ENCODE measurements around the gene PNLIP.

PNLIP gene

DNA sequence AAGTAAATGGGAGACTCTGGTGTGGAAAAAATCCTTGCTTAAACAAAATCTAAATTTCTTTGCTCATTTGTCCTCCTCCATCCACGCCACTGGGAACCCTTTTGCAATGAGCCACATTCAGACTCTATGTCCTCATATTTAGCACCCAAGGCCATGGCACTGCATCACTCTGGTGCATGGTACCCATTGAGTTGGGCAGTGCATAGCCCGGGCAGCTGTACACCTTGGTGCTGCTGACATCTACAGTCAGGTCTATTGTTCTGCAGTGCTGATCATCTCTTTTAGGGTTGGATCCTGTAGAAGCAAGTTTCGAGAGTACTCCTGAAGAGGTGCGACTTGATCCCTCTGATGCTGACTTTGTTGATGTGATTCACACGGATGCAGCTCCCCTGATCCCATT, 51.8 kb downstream of the PNLIP start:
- H3K27ac ChIP-seq (replicated peaks): no peak overlapping the region

GRCh38 chr10:116598329-116598728, 52.6 kb downstream of the PNLIP start:
- DNase-seq (ENCODE audit: low read depth in 1 of 2, low spot score in 1 of 2): no peak
- Histone ChIP-seq H3K4me3 (replicated peaks; ENCODE audit: insufficient read depth, low read length) (no peak overlapping the region), H3K27me3 (ENCODE audit: insufficient read depth, poor library complexity, severe bottlenecking) (no peaks in the 10 kb centered on the region), H3K27ac (replicated peaks) (no peak overlapping the region)
- TF ChIP-seq POLR2AphosphoS5 (IDR thresholded peaks at IDR 0.05; ENCODE audit: low read depth) (no peak), GABPA (IDR thresholded peaks at IDR 0.05; ENCODE audit: low read depth) (no peak)

More for the DNA sequence above, 51.8 kb downstream of the PNLIP start:
- no peak overlapping the region for H3K4me3 ChIP-seq (replicated peaks; ENCODE audit: insufficient read depth, low read length)
- no peak for DNase-seq (ENCODE audit: low read depth in 1 of 2, low spot score in 1 of 2)
- H3K27me3 ChIP-seq (ENCODE audit: insufficient read depth, poor library complexity, severe bottlenecking): no peaks in the 10 kb centered on the region
- TF ChIP-seq, protein P1, sequence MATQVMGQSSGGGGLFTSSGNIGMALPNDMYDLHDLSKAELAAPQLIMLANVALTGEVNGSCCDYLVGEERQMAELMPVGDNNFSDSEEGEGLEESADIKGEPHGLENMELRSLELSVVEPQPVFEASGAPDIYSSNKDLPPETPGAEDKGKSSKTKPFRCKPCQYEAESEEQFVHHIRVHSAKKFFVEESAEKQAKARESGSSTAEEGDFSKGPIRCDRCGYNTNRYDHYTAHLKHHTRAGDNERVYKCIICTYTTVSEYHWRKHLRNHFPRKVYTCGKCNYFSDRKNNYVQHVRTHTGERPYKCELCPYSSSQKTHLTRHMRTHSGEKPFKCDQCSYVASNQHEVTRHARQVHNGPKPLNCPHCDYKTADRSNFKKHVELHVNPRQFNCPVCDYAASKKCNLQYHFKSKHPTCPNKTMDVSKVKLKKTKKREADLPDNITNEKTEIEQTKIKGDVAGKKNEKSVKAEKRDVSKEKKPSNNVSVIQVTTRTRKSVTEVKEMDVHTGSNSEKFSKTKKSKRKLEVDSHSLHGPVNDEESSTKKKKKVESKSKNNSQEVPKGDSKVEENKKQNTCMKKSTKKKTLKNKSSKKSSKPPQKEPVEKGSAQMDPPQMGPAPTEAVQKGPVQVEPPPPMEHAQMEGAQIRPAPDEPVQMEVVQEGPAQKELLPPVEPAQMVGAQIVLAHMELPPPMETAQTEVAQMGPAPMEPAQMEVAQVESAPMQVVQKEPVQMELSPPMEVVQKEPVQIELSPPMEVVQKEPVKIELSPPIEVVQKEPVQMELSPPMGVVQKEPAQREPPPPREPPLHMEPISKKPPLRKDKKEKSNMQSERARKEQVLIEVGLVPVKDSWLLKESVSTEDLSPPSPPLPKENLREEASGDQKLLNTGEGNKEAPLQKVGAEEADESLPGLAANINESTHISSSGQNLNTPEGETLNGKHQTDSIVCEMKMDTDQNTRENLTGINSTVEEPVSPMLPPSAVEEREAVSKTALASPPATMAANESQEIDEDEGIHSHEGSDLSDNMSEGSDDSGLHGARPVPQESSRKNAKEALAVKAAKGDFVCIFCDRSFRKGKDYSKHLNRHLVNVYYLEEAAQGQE (IDR thresholded peaks at IDR 0.05; ENCODE audit: insufficient replicate concordance, low read depth): no peak
- TF ChIP-seq GABPA (IDR thresholded peaks at IDR 0.05; ENCODE audit: low read depth) (no peak), CTCF (IDR thresholded peaks at IDR 0.05; ENCODE audit: insufficient read depth, low read length) (no peak), POLR2AphosphoS5 (IDR thresholded peaks at IDR 0.05; ENCODE audit: low read depth) (no peak), SPI1 (IDR thresholded peaks at IDR 0.05; ENCODE audit: borderline replicate concordance, low read depth) (no peak)

GRCh38 chr10:116599991-116600390, 54.3 kb downstream of the PNLIP start:
- no peak overlapping the region for H3K4me3 ChIP-seq (replicated peaks; ENCODE audit: insufficient read depth, low read length)
- H3K27ac ChIP-seq (replicated peaks): no peak overlapping the region
- DNase-seq (ENCODE audit: low read depth in 1 of 2, low spot score in 1 of 2): no peak
- no peaks in the 10 kb centered on the region for H3K27me3 ChIP-seq (ENCODE audit: insufficient read depth, poor library complexity, severe bottlenecking)
- TF ChIP-seq CTCF (IDR thresholded peaks at IDR 0.05; ENCODE audit: insufficient read depth, low read length): no peak
- TF ChIP-seq, protein P1 (IDR thresholded peaks at IDR 0.05; ENCODE audit: insufficient replicate concordance, low read depth): no peak
- no peak for TF ChIP-seq SPI1 (IDR thresholded peaks at IDR 0.05; ENCODE audit: borderline replicate concordance, low read depth)
- TF ChIP-seq GABPA (IDR thresholded peaks at IDR 0.05; ENCODE audit: low read depth): no peak
- TF ChIP-seq POLR2AphosphoS5 (IDR thresholded peaks at IDR 0.05; ENCODE audit: low read depth): no peak

- TF ChIP-seq GABPA (IDR thresholded peaks at IDR 0.05; ENCODE audit: low read depth) (no peak), SPI1 (IDR thresholded peaks at IDR 0.05; ENCODE audit: borderline replicate concordance, low read depth) (no peak), CTCF (IDR thresholded peaks at IDR 0.05; ENCODE audit: insufficient read depth, low read length) (no peak), POLR2AphosphoS5 (IDR thresholded peaks at IDR 0.05; ENCODE audit: low read depth) (no peak)
- TF ChIP-seq, protein P1 (IDR thresholded peaks at IDR 0.05; ENCODE audit: insufficient replicate concordance, low read depth): no peak
These were observed 57.1 kb downstream of the PNLIP start for GRCh38 chr10:116602648-116603400.

More at GRCh38 chr10:116602648-116603400, 57.1 kb downstream of the PNLIP start:
- Histone ChIP-seq H3K27ac (replicated peaks) (no peak overlapping the region), H3K27me3 (ENCODE audit: insufficient read depth, poor library complexity, severe bottlenecking) (no peaks in the 10 kb centered on the region), H3K4me3 (replicated peaks; ENCODE audit: insufficient read depth, low read length) (no peak overlapping the region)
- no peak for DNase-seq (ENCODE audit: low read depth in 1 of 2, low spot score in 1 of 2)

Measured in HL-60 (cell line).